Adrenal gland (tissue), 5 donors: ENCODE measurements around the gene MLYCD.

Experiments used
- CTCF ChIP-seq, 6 experiments: fragments of 450-650 bp in 4 of 6; fragments of 200-600 bp in 2 of 6; sonication (generic) in 1 of 6; IDR thresholded peaks; 1 replicate in 5 of 6; 2 replicates in 1 of 6; pipeline versions ENCODE4 v1.5.1 to v1.8.0; 2016 to 2021; ENCODE audit warnings: antibody characterized with exemption in 6 of 6, mild to moderate bottlenecking in 2 of 6, moderate library complexity in 1 of 6
- POLR2A ChIP-seq, 2 donors: fragments of 450-650 bp; IDR thresholded peaks; one replicate each; pipeline ENCODE4 v1.6.1; 2017; ENCODE audit warnings: antibody characterized with exemption in 2 of 2, mild to moderate bottlenecking in 2 of 2, moderate library complexity in 1 of 2
- donor health status: DM: no; HTN: no; CAD: no.

- TF ChIP-seq POLR2A (IDR thresholded peaks at IDR 0.05) (no peak), CTCF (IDR thresholded peaks at IDR 0.05) (no peak)
These were observed 45.1 kb upstream of the MLYCD start for GRCh38 chr16:83853834-83854233.
